ENCODE measurements around the gene KANSL3. TPM values are rescaled to one million over a fixed set of nuclear protein-coding genes. Genes with fewer than 3 reads are reported as not detected.
"Not testable (repeated sequence)": the region's sequence is repeated elsewhere in the genome, so short reads cannot be mapped to it uniquely, and the experiment has no call there.

The KANSL3 gene
- total RNA-seq, 2 donors from 2014 or later, result 59.8 to 66.9 TPM

DNA sequence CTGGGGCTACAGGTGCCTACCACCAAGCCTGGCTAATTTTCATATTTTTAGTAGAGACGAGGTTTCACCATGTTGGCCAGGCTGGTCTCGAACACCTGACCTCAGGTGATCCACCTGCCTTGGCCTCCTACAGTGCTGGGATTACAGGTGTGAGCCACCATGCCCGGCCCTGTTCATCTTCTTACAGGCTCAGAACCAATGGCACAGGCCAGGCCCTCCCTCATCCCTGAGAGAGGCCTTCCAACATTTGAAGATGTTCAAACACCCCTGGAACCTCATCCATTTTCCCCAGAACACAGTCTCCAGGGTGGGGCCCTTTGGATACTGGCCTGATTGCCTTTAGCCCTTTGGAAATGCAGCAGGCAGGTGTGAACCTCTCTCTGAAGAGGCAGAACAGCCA lies 27.6 kb upstream of the KANSL3 start:
- not testable (repeated sequence) for H3K9me3 Mint-ChIP-seq; H3K27ac Mint-ChIP-seq; H3K27me3 Mint-ChIP-seq (ENCODE audit: low read depth); H3K36me3 Mint-ChIP-seq (ENCODE audit: insufficient read depth in 2 of 2); H3K4me1 Mint-ChIP-seq (ENCODE audit: low read depth); ATAC-seq (replicated peaks in 1 of 2); H3K4me3 Mint-ChIP-seq; DNase-seq

GRCh38 chr2:96665083-96665569 lies 27.0 kb upstream of the KANSL3 start:
- no peak for DNase-seq
- Mint-ChIP-seq H3K27ac (no peak overlapping the region), H3K27me3 (ENCODE audit: low read depth) (peaks cover 6% of the 10 kb centered on the region), H3K36me3 (ENCODE audit: insufficient read depth in 2 of 2) (no peaks in the 10 kb centered on the region), H3K9me3 (no peaks in the 10 kb centered on the region), H3K4me1 (ENCODE audit: low read depth) (no peaks in the 10 kb centered on the region), H3K4me3 (no peak overlapping the region)
- no peak for ATAC-seq (replicated peaks in 1 of 2)

DNA sequence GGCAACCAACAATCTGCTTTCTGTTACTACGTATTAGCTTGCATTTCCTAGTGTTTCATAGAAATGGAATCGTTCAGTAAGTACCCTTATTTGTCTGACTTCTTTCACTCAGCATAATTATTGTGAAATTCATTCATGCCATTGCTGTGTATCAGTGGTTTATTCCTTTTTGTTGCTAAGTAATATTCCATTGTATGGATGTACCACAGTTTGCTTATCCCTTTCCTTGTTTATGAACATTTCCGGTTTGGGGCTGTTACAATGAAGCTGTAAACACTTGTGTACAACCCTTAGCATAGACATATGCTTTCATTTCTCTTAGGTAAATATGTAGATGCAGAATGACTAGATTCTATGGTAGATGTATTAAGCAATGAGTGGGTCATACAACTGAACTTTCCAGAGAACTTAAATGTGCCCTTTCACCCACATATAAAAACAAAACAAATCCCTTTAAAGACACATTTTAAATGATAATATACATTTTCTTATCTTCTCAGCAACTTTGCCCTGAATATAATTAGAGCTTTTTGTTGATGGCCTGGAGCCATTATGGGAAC lies 26.3 kb upstream of the KANSL3 start:
- H3K9me3 Mint-ChIP-seq, result no peaks in the 10 kb centered on the region
- H3K4me1 Mint-ChIP-seq (ENCODE audit: low read depth), result no peaks in the 10 kb centered on the region
- H3K27me3 Mint-ChIP-seq (ENCODE audit: low read depth), result peaks cover 6% of the 10 kb centered on the region
- H3K27ac Mint-ChIP-seq, result no peak overlapping the region
- no peak overlapping the region for H3K4me3 Mint-ChIP-seq
- no peaks in the 10 kb centered on the region for H3K36me3 Mint-ChIP-seq (ENCODE audit: insufficient read depth in 2 of 2)
- ATAC-seq (replicated peaks in 1 of 2) (no peak), DNase-seq (no peak)

DNA sequence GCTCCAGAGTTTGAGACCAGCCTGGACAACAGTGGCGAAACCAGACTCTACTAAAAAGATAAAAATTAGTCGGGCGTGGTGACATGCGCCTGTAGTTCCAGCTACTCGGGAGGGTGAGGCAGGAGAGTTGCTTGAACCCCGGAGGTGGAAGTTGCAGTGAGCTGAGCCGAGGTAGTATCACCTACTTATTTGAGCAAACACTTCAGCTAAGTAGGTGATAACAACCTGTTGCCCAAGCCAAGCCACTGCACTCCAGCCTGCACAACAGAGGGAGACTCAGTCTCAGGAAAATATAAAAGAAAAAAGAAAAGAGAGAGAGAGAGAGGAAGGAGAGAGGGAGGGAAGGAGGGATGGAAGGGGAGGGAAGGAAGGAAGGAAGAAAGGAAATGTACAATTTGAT lies 25.7 kb upstream of the KANSL3 start:
- no peak for DNase-seq
- ATAC-seq (replicated peaks in 1 of 2), result no peak
- no peaks in the 10 kb centered on the region for H3K4me1 Mint-ChIP-seq (ENCODE audit: low read depth)
- H3K9me3 Mint-ChIP-seq, result no peaks in the 10 kb centered on the region
- H3K36me3 Mint-ChIP-seq (ENCODE audit: insufficient read depth in 2 of 2), result no peaks in the 10 kb centered on the region
- no peak overlapping the region for H3K4me3 Mint-ChIP-seq
- no peak overlapping the region for H3K27ac Mint-ChIP-seq
- peaks cover 6% of the 10 kb centered on the region for H3K27me3 Mint-ChIP-seq (ENCODE audit: low read depth)

GRCh38 chr2:96663177-96663576 lies 25.1 kb upstream of the KANSL3 start:
- no peak overlapping the region for H3K27ac Mint-ChIP-seq
- ATAC-seq (replicated peaks in 1 of 2), result no peak
- H3K4me1 Mint-ChIP-seq (ENCODE audit: low read depth), result no peaks in the 10 kb centered on the region
- H3K9me3 Mint-ChIP-seq, result no peaks in the 10 kb centered on the region
- H3K36me3 Mint-ChIP-seq (ENCODE audit: insufficient read depth in 2 of 2), result no peaks in the 10 kb centered on the region
- peaks cover 6% of the 10 kb centered on the region for H3K27me3 Mint-ChIP-seq (ENCODE audit: low read depth)
- H3K4me3 Mint-ChIP-seq, result no peak overlapping the region
- DNase-seq, result no peak

DNA sequence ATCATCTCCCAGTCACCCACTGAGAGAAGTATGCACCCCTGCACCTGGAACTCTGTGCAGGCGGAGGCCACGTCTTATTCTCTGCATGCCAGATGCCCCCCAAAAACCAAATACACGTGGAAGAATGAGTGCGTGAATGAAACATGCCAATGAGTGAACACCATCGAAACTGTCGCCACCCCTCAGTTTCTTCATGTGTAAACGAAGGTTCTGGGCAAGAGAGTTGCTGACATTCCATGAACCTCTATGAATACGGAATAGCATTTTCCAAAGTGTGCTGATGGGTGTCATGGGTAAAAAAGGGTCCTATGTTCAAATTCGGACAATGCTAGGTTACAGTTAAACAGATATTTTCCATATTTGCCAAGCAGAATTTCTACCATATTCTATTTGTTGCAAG lies 24.2 kb upstream of the KANSL3 start:
- Mint-ChIP-seq H3K9me3 (no peaks in the 10 kb centered on the region), H3K27me3 (ENCODE audit: low read depth) (peaks cover 6% of the 10 kb centered on the region), H3K4me1 (ENCODE audit: low read depth) (no peaks in the 10 kb centered on the region), H3K4me3 (no peak overlapping the region), H3K27ac (no peak overlapping the region), H3K36me3 (ENCODE audit: insufficient read depth in 2 of 2) (no peaks in the 10 kb centered on the region)
- ATAC-seq (replicated peaks in 1 of 2), result no peak
- DNase-seq, result no peak

GRCh38 chr2:96661324-96661723 lies 23.2 kb upstream of the KANSL3 start:
- H3K9me3 Mint-ChIP-seq, result no peaks in the 10 kb centered on the region

GRCh38 chr2:96656540-96656939 lies 18.4 kb upstream of the KANSL3 start:
- no peak overlapping the region for H3K27ac Mint-ChIP-seq

More at GRCh38 chr2:96661324-96661723, 23.2 kb upstream of the KANSL3 start:
- Mint-ChIP-seq H3K27me3 (ENCODE audit: low read depth) (peaks cover 6% of the 10 kb centered on the region), H3K36me3 (ENCODE audit: insufficient read depth in 2 of 2) (no peaks in the 10 kb centered on the region), H3K4me3 (no peak overlapping the region), H3K4me1 (ENCODE audit: low read depth) (no peaks in the 10 kb centered on the region), H3K27ac (no peak overlapping the region)
- no peak for ATAC-seq (replicated peaks in 1 of 2)
- DNase-seq, result no peak

GRCh38 chr2:96655526-96655925 lies 17.4 kb upstream of the KANSL3 start:
- H3K36me3 Mint-ChIP-seq (ENCODE audit: insufficient read depth in 2 of 2), result no peaks in the 10 kb centered on the region
- DNase-seq, result no peak
- H3K4me3 Mint-ChIP-seq, result no peak overlapping the region
- no peaks in the 10 kb centered on the region for H3K27me3 Mint-ChIP-seq (ENCODE audit: low read depth)
- H3K27ac Mint-ChIP-seq, result no peak overlapping the region
- H3K9me3 Mint-ChIP-seq, result no peaks in the 10 kb centered on the region
- H3K4me1 Mint-ChIP-seq (ENCODE audit: low read depth), result no peaks in the 10 kb centered on the region
- ATAC-seq (replicated peaks in 1 of 2), result no peak

More at GRCh38 chr2:96656540-96656939, 18.4 kb upstream of the KANSL3 start:
- DNase-seq, result no peak
- Mint-ChIP-seq H3K4me3 (no peak overlapping the region), H3K9me3 (no peaks in the 10 kb centered on the region), H3K27me3 (ENCODE audit: low read depth) (no peaks in the 10 kb centered on the region), H3K36me3 (ENCODE audit: insufficient read depth in 2 of 2) (no peaks in the 10 kb centered on the region), H3K4me1 (ENCODE audit: low read depth) (no peaks in the 10 kb centered on the region)
- ATAC-seq (replicated peaks in 1 of 2), result no peak

DNA sequence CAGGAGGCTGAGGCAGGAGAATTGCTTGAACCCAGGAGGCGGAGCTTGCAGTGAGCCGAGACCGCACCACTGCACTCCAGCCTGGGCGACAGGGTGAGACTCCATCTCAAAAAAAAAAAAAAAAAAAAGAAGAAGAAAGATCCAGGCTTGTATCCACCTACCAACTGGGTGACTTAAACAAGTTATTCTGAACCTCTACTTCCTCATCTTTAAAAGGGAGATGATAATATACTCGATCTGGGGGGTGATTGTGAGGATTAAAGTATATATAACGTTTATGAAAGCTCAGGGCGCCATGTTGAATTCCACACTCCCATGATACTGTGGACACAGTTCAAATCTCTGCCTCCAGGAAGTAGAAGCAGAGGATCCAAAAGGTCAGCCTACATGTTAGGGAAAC lies 16.7 kb upstream of the KANSL3 start:
- not testable (repeated sequence) for H3K27me3 Mint-ChIP-seq (ENCODE audit: low read depth); H3K27ac Mint-ChIP-seq

DNA sequence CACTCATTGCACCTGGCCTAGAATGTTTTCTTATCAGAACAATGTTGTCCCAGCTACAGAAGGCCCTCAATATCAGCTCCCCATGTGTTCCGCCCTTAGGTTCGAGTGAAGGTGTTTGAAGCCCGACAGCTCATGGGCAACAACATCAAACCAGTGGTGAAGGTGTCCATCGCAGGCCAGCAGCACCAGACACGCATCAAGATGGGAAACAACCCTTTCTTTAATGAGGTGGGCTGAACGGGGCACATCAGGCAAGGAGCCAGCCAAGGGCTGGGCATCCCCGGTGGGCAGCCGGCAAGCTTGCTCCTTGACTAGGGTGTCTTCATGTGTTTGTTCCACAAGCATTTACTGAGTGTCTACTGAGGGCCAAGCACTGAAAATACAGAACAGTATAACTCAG lies 13.7 kb upstream of the KANSL3 start:
- Mint-ChIP-seq H3K9me3 (peaks cover 0 to 6% of the 10 kb centered on the region in 2 donors), H3K4me3 (no peak overlapping the region), H3K4me1 (ENCODE audit: low read depth) (no peaks in the 10 kb centered on the region), H3K27ac (no peak overlapping the region), H3K27me3 (ENCODE audit: low read depth) (no peaks in the 10 kb centered on the region), H3K36me3 (ENCODE audit: insufficient read depth in 2 of 2) (no peaks in the 10 kb centered on the region)
- DNase-seq (no peak), ATAC-seq (replicated peaks in 1 of 2) (no peak)

More for the DNA sequence above, 16.7 kb upstream of the KANSL3 start:
- not testable (repeated sequence) for DNase-seq; H3K4me3 Mint-ChIP-seq; ATAC-seq (replicated peaks in 1 of 2); H3K4me1 Mint-ChIP-seq (ENCODE audit: low read depth); H3K9me3 Mint-ChIP-seq; H3K36me3 Mint-ChIP-seq (ENCODE audit: insufficient read depth in 2 of 2)

GRCh38 chr2:96649342-96649741 lies 11.2 kb upstream of the KANSL3 start:
- H3K27me3 Mint-ChIP-seq (ENCODE audit: low read depth), result no peaks in the 10 kb centered on the region
- H3K4me3 Mint-ChIP-seq, result no peak overlapping the region
- DNase-seq (no peak), ATAC-seq (replicated peaks in 1 of 2) (no peak)
- H3K9me3 Mint-ChIP-seq, result peaks cover 0 to 6% of the 10 kb centered on the region in 2 donors
- no peaks in the 10 kb centered on the region for H3K36me3 Mint-ChIP-seq (ENCODE audit: insufficient read depth in 2 of 2)
- no peak overlapping the region for H3K27ac Mint-ChIP-seq
- no peaks in the 10 kb centered on the region for H3K4me1 Mint-ChIP-seq (ENCODE audit: low read depth)

GRCh38 chr2:96648306-96648930 lies 10.3 kb upstream of the KANSL3 start:
- Mint-ChIP-seq H3K9me3 (peaks cover 0 to 6% of the 10 kb centered on the region in 2 donors), H3K4me3 (no peak overlapping the region), H3K27ac (no peak overlapping the region), H3K27me3 (ENCODE audit: low read depth) (no peaks in the 10 kb centered on the region), H3K4me1 (ENCODE audit: low read depth) (no peaks in the 10 kb centered on the region), H3K36me3 (ENCODE audit: insufficient read depth in 2 of 2) (no peaks in the 10 kb centered on the region)
- ATAC-seq (replicated peaks in 1 of 2) (no peak), DNase-seq (no peak)

DNA sequence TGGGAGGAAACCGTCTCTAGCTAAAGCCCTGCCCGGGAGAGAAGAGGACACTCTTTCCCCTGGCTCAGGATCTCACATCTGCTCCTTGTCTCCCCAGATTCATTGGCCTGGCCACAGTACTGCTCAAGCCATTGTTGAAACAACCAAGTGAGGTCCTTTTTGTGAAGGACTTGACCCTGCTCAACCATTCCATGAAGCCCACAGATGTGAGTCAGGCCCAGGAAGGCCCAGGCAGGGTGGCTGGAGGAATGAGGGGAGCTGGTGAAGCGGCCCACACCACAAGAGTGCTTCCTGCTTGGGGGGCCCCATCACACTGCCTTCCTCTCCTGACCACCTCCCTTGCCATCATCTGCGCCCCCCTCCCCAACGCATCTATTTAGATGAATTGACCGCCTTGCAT lies 9.6 kb upstream of the KANSL3 start:
- no peak for ATAC-seq (replicated peaks in 1 of 2)
- Mint-ChIP-seq H3K4me1 (ENCODE audit: low read depth) (no peaks in the 10 kb centered on the region), H3K27me3 (ENCODE audit: low read depth) (no peaks in the 10 kb centered on the region), H3K4me3 (no peak overlapping the region), H3K36me3 (ENCODE audit: insufficient read depth in 2 of 2) (no peaks in the 10 kb centered on the region), H3K27ac (no peak overlapping the region), H3K9me3 (peaks cover 0 to 6% of the 10 kb centered on the region in 2 donors)
- no peak for DNase-seq

Data from activated T-cell treated with anti-CD3 and anti-CD28 coated beads, Interleukin-2, amount 50 U/mL, for 72 hours (primary cell).